DMS114 treated with DMSO at 0.1 percent for 48 hours (cell line): ENCODE results near the gene PTX4.

Experiments used
- DNase-seq: peaks from one replicate; lab custom pipeline; 2025; ENCODE audit not compliant: unreplicated experiment; lab: John Stamatoyannopoulos, UW

The PTX4 gene

DNA sequence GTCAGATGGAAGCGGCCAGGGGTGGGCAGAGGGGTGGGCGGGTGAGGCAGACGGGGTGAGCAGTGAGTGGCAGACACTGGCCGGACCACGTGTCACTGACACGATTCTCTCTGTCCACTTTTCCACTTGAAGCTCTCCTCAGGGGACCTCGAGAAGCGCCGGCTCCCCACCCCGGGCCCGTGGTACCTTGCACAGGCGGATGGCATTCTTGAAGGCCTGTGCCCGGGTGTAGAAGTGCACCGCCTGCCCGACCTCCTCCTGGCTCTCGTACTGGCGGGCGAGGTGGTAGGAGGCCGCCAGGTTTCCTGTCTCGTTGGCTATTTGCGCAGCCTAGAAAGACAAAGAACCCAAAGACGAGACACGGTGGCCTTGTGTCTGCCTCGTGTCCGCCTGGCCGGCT, 35.6 kb upstream of the PTX4 start:
- no peak for DNase-seq

- no peak for DNase-seq
Measured at GRCh38 chr16:1523581-1524245, 35.0 kb upstream of the PTX4 start.

DNA sequence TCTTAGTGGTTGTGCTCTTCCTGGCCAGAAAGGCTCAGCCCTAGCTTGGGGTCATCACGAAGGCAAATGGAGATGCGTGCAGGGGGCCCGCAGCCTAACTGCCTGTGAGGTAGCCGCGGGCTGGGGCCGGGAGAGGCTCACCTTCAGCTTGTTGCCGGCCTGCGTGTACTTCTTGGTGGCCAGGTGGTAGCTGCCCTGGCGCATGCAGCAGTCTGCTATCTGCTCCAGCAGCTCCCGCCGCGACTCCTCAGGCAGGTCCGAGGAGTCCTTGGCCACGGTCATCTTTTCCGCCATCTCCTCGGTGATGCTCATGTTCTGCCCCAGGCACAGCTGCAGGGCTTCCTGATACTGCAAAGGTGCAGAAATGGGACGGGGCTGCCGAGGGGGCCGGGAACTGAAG, 31.7 kb upstream of the PTX4 start:
- DNase-seq = no peak

- DNase-seq = no peak
Measured at GRCh38 chr16:1519831-1520230, 31.1 kb upstream of the PTX4 start.

DNA sequence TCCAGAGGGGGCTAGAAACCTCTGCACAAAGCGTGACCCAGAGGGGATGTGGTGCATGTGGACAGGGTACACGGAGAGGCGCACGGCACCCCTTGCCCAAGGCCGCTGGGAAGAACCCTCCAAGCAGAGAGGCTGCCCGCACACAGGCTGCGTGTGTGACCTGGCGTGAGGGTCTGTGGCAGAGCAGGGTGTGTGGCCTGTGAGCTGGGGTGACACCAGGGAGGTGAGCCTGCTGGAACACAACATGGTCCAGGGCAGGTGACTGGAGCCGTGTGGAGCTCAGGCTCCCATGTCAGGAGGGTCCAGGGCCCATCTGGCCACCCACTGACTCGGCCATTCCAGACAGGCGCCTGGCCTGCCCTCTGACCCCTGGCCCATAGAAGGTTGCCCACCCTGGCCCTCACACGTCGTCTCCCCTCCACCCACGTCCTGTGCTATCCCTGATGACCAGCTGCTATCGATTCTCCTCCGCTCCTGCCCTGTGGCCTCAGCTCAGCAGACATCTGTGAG, 29.9 kb upstream of the PTX4 start:
- DNase-seq = no peak

- DNase-seq = no peak
Measured at GRCh38 chr16:1514507-1514906, 25.8 kb upstream of the PTX4 start.

GRCh38 chr16:1512774-1513173, 24.0 kb upstream of the PTX4 start:
- DNase-seq = no peak

GRCh38 chr16:1511662-1512569, 23.2 kb upstream of the PTX4 start:
- DNase-seq = no peak

- DNase-seq = no peak
Measured at GRCh38 chr16:1510941-1511351, 22.2 kb upstream of the PTX4 start.

DNA sequence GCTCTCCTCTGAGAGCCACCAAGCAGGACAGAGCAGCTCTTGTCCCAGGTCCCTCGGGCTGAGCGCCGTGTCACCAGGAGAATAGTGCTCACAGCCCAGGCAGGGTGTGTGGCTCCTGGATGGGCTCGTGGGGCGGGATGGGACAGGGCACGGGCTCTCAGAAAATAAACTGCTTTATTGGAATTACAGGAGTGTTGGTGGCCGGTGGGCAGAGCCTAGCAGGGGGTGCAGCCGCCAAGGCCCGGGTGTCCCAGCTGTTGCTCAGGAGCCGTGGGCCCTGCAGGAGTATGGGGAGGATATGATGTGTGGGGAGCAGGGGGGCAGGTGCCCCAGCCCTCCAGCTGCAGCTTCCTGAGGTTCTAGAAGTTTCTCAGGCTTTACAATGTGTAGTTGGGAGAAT, 21.5 kb upstream of the PTX4 start:
- DNase-seq = no peak

DNA sequence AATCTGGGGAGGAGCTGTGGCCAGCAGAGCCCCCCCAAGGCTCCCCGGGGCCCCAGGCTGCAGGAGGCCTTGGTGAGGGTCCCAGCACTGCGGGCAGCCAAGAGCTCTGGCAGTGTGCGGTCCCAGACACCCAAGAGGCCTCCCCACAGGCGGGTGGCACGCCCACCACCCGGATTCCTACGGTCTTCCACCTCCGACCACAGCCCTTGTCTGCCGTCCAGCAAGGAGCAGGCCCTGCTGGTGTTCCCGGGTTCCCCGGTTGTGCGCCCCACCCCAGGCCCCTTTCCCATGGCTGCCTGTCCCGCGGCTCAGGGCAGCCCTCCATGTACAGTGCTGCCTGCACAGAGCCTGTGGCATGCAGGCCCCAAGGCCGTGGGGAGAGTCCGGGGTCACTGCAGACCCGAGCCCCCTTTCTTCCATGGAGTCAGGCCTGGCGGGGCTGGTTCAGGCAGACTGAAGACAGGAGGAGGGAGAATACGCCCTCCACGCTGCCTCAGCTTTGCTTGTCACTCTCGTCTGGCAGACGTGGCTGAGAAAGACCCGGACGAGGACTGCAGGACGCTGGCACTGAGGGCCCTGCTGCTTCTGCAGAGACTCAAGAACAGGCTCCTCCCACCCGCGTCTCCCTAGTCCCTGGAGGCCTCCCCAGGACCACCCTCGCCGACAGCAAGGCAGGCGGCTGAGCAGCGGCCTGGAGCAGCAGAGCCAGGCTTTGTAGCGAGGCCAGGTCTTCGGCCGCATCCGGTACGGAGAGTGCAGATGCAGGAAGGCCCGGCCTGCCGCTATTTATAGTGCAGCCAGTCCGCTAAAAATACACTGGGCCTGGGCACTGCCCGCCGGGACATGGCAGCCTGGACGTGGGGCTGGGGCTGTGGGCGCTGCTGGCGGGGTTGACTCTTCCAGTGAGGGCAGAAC, 20.8 kb upstream of the PTX4 start:
- no peak for DNase-seq

GRCh38 chr16:1508494-1509187, 19.9 kb upstream of the PTX4 start:
- no peak for DNase-seq

DNA sequence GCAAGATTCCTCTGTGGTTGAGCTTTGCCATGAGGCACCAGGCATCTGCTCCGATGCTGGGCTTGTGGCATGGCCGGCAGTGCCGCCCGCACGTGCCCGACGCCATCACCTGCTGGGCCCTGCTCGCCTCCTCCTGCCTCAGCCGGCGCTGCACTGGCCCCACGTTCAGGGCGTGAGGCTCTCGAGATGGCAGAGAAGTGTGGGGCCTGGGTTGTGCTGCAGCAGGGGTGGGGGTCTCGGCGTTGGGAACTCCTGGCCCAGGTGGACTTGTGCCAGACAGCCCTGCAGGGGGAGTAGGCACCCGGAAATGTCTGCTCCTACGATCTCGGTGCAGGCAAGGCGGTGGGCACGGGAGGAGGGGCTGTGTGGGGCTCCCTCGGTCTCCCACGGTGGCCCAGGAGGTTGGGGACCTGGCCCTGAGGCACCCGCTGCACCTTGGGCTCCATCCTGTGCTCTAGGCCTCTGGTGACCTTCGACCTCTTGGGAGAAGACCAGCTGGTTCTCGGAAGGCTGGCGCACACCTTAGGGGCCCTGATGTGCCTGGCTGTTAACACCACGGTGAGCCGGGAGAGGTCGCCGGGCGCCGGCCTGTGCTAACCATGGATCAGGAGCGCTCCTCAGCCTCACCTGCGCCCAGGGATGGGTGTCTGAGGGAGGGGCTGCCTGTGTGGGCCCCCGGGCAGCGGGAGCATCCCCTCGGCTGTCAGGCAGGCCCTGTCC, 17.9 kb upstream of the PTX4 start:
- no peak for DNase-seq

- no peak for DNase-seq
Measured at GRCh38 chr16:1505912-1506311, 17.2 kb upstream of the PTX4 start.

- no peak for DNase-seq
Measured at GRCh38 chr16:1505073-1505844, 16.5 kb upstream of the PTX4 start.

DNA sequence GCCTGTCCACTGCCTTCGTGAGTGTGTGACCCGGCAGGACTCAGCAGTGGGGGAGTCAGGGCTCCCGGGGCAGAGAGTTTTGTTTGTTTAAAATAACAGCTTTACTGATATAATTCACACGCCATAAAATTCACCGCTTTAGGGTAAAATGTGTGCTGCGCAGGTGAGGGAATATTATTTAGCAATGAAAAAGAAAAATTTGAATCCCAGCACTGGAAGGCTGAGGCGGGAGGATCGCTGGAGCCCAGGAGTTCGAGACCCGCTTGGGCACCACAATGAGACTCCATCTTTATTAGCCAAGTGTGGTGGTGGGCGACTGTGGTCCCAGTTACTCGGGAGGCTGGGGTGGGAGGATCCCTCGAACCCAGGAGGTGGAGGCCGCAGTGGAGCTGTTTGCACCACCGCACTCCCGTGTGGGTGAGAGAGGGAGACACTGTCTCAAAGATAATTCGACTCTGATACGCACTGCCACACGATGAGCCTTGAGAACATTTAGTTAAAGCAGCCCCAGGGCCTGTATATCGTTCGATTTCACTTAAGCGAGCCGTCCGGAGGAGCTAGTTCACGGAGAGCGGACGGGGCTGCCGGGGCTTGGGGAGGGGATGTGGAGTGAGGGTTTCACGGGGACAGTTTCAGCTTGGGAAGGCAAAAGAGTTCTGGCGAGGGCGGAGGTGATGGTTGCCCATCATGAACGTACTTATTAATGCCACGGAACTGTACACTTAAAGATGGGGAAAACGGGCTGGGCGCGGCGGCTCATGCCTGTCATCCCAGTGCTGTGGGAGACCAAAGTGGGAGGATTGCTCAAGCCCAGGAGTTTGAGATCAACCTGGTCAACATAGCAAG, 14.6 kb upstream of the PTX4 start:
- DNase-seq = no peak

GRCh38 chr16:1502092-1503004, 13.6 kb upstream of the PTX4 start:
- no peak for DNase-seq
